Measurements from ENCODE around the gene OR51B6. TPM values are rescaled to one million over a fixed set of nuclear protein-coding genes. Genes with fewer than 3 reads are reported as not detected.
"Not testable (repeated sequence)": the region's sequence is repeated elsewhere in the genome, so short reads cannot be mapped to it uniquely, and the experiment has no call there.

The OR51B6 gene
- total and polyA plus RNA-seq, 10 donors = not detected

GRCh38 chr11:5362017-5362625 is 10.8 kb downstream of the OR51B6 start:
- intact Hi-C loops (cut with DNase I; ENCODE audit: low total_unique reads) = no loop called here
- no peaks in the 10 kb centered on the region for H3K4me1 ChIP-seq
- no peaks in the 10 kb centered on the region for H3K36me3 ChIP-seq
- H3K4me3 ChIP-seq = no peak overlapping the region
- no peak overlapping the region for H3K27ac ChIP-seq
- DNase-seq = no peak
- TF ChIP-seq, protein P1, sequence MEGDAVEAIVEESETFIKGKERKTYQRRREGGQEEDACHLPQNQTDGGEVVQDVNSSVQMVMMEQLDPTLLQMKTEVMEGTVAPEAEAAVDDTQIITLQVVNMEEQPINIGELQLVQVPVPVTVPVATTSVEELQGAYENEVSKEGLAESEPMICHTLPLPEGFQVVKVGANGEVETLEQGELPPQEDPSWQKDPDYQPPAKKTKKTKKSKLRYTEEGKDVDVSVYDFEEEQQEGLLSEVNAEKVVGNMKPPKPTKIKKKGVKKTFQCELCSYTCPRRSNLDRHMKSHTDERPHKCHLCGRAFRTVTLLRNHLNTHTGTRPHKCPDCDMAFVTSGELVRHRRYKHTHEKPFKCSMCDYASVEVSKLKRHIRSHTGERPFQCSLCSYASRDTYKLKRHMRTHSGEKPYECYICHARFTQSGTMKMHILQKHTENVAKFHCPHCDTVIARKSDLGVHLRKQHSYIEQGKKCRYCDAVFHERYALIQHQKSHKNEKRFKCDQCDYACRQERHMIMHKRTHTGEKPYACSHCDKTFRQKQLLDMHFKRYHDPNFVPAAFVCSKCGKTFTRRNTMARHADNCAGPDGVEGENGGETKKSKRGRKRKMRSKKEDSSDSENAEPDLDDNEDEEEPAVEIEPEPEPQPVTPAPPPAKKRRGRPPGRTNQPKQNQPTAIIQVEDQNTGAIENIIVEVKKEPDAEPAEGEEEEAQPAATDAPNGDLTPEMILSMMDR (IDR thresholded peaks at IDR 0.05 in 8 of 11, conservative IDR thresholded peaks at IDR 0.05 in 3 of 11) = no peak
- no peak for TF ChIP-seq POLR2A (IDR thresholded peaks at IDR 0.05)
- 60 to 84% (median 74%) methylated on average over 3 of the region's 3 CpGs for WGBS, 5 donors
- H3K27me3 ChIP-seq (replicated peaks in 1 of 7) = no peaks in the 10 kb centered on the region
- peaks cover 0 to 3% (median 0%) of the 10 kb centered on the region in 8 donors for H3K9me3 ChIP-seq

GRCh38 chr11:5363679-5364078 is 12.4 kb downstream of the OR51B6 start:
- TF ChIP-seq, protein P1 (IDR thresholded peaks at IDR 0.05 in 8 of 11, conservative IDR thresholded peaks at IDR 0.05 in 3 of 11) = no peak
- no peak for TF ChIP-seq POLR2A (IDR thresholded peaks at IDR 0.05)
- no peak for TF ChIP-seq POLR2AphosphoS5 (IDR thresholded peaks at IDR 0.05)
- Histone ChIP-seq H3K36me3 (no peaks in the 10 kb centered on the region), H3K4me1 (no peaks in the 10 kb centered on the region), H3K9me3 (peaks cover 0 to 3% (median 0%) of the 10 kb centered on the region in 8 donors), H3K4me3 (no peak overlapping the region), H3K27me3 (replicated peaks in 1 of 7) (no peaks in the 10 kb centered on the region), H3K27ac (no peak overlapping the region)
- DNase-seq = no peak
- 79 to 96% (median 85%) methylated on average over 1 of the region's 1 CpG for whole genome bisulfite sequencing, 5 donors
- intact Hi-C loops (cut with DNase I; ENCODE audit: low total_unique reads) = no loop called here

DNA sequence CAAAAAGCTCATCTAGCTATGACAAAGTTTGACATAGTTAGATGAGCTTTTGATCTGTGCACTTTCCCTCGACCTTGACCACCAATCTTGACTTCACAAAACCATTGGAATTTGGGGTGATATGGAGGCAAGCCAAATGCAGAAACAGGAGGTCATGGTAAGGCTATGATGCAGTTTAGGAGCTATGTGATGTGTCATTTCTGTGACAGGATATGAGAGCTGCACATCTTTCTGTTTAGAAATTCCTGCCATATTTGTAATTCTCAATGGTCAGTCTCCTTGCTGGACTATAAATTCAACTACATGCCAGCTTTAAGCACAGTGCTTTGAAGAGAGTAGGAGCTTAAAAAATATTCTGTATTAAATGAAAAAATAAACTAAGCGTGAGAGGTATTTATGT is 12.9 kb downstream of the OR51B6 start:
- H3K36me3 ChIP-seq = no peaks in the 10 kb centered on the region
- H3K27ac ChIP-seq = no peak overlapping the region
- H3K9me3 ChIP-seq = peaks cover 0 to 3% (median 0%) of the 10 kb centered on the region in 8 donors
- intact Hi-C loops (cut with DNase I; ENCODE audit: low total_unique reads) = no loop called here
- no peak for TF ChIP-seq POLR2A (IDR thresholded peaks at IDR 0.05)
- no peak for TF ChIP-seq POLR2AphosphoS5 (IDR thresholded peaks at IDR 0.05)
- TF ChIP-seq, protein P1 (IDR thresholded peaks at IDR 0.05 in 8 of 11, conservative IDR thresholded peaks at IDR 0.05 in 3 of 11) = no peak
- 46 to 75% (median 59%) methylated on average over 1 to 2 of the region's 2 CpGs for WGBS, 5 donors
- H3K4me3 ChIP-seq = no peak overlapping the region
- no peaks in the 10 kb centered on the region for H3K4me1 ChIP-seq
- no peak for DNase-seq
- no peaks in the 10 kb centered on the region for H3K27me3 ChIP-seq (replicated peaks in 1 of 7)

DNA sequence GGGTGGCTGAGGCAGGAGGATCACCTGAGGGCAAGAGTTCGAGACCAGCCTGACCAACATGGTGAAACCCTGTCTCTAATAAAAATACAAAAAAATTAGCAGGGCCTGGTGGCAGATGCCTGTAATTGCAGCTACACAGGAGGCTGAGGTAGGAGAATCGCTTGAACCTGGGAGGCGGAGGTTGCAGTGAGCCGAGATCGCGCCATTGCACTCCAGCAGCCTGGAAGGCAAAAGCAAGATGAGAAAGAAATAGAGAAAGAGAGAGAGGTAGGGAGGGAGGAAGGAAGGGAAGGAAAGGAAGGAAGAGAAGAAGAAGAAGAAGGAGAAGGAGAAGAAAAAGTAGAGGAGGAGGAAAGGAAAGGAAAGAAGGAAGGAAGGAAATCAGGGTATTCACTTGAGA is 15.1 kb downstream of the OR51B6 start:
- H3K27ac ChIP-seq; H3K4me3 ChIP-seq; DNase-seq; H3K9me3 ChIP-seq; H3K36me3 ChIP-seq; intact Hi-C loops (cut with DNase I; ENCODE audit: low total_unique reads); H3K4me1 ChIP-seq; H3K27me3 ChIP-seq (replicated peaks in 1 of 7): not testable (repeated sequence)
- WGBS, 5 donors = 80 to 92% (median 84%) methylated on average over 6 of the region's 6 CpGs

- Histone ChIP-seq H3K4me3 (no peak overlapping the region), H3K27ac (no peak overlapping the region), H3K27me3 (replicated peaks in 1 of 7) (no peaks in the 10 kb centered on the region), H3K4me1 (no peaks in the 10 kb centered on the region), H3K9me3 (no peaks in the 10 kb centered on the region), H3K36me3 (no peaks in the 10 kb centered on the region)
- TF ChIP-seq POLR2AphosphoS5 (IDR thresholded peaks at IDR 0.05) (no peak), POLR2A (IDR thresholded peaks at IDR 0.05) (no peak)
- TF ChIP-seq, protein P1 (IDR thresholded peaks at IDR 0.05 in 8 of 11, conservative IDR thresholded peaks at IDR 0.05 in 3 of 11) = no peak
- intact Hi-C loops (cut with DNase I; ENCODE audit: low total_unique reads) = no loop called here
- 0 to 81% (median 73%) methylated on average over 1 of the region's 1 CpG for WGBS, 5 donors
- no peak for DNase-seq
Observed at GRCh38 chr11:5366856-5367255, 15.5 kb downstream of the OR51B6 start.

Data from spleen (tissue), 11 donors.